Suprapubic skin (tissue), 4 donors: ENCODE measurements around the gene EPN1. TPM values are rescaled to one million over a fixed set of nuclear protein-coding genes. Genes with fewer than 3 reads are reported as not detected.

ENCODE experiments used
- DNase-seq, 2 donors: peaks; one replicate each; pipeline ENCODE4 v3.0.0-alpha.2; 2019; ENCODE audit warnings: low spot score in 2 of 2
- H3K27ac ChIP-seq: fragments of 200-600 bp; sonication (generic); one replicate; pipeline ENCODE4 v1.5.1; 2019
- H3K27me3 ChIP-seq: fragments of 200-600 bp; sonication (generic); one replicate; pipeline ENCODE4 v1.5.1; 2019
- H3K36me3 ChIP-seq: fragments of 200-600 bp; sonication (generic); one replicate; pipeline ENCODE4 v1.5.1; 2019
- H3K4me1 ChIP-seq: fragments of 200-600 bp; sonication (generic); one replicate; pipeline ENCODE4 v1.5.1; 2019
- H3K4me3 ChIP-seq: fragments of 200-600 bp; sonication (generic); one replicate; pipeline ENCODE4 v1.5.1; 2019; ENCODE audit warnings: mild to moderate bottlenecking
- H3K9me3 ChIP-seq: fragments of 200-600 bp; sonication (generic); one replicate; pipeline ENCODE4 v1.5.1; 2019
- CTCF ChIP-seq, 2 donors: fragments of 200-600 bp in 1 of 2; fragments of 450-650 bp in 1 of 2; sonication (generic) in 1 of 2; IDR thresholded peaks; one replicate each; pipeline ENCODE4 v1.5.1; 2016 to 2019; ENCODE audit warnings: antibody characterized with exemption in 2 of 2, mild to moderate bottlenecking in 1 of 2, moderate library complexity in 1 of 2
- EP300 ChIP-seq: sonication (generic); formaldehyde crosslinking; IDR thresholded peaks from one replicate; pipeline ENCODE4 v1.6.1; 2017; ENCODE audit warnings: antibody characterized with exemption
- POLR2A ChIP-seq, 2 donors: fragments of 450-650 bp; IDR thresholded peaks; one replicate each; pipeline ENCODE4 v1.6.1; 2017; ENCODE audit warnings: antibody characterized with exemption in 2 of 2, mild to moderate bottlenecking in 2 of 2, moderate library complexity in 2 of 2
- POLR2AphosphoS5 ChIP-seq, 3 donors: sonication (generic); formaldehyde crosslinking; IDR thresholded peaks; one replicate each; pipeline ENCODE4 v1.6.1; 2017; ENCODE audit warnings: antibody characterized with exemption in 3 of 3
- WGBS: methylation state at CpG from one replicate; pipeline ENCODE4 v1.1.5; 2018; 5-methylcytosine and 5-hydroxymethylcytosine counted together
- total RNA-seq, 4 donors: library from RNA; depleted of rRNA; stranded (reverse); fragments of >200 nt; gene quantifications; one replicate each; pipeline ENCODE4 v1.1.0, GENCODE V29; 2016

EPN1 gene
- total RNA-seq, 4 donors from 2014 or later = 80.1 to 104 (median 82.9) TPM

- Histone ChIP-seq H3K27me3 (no peaks in the 10 kb centered on the region), H3K9me3 (no peaks in the 10 kb centered on the region), H3K4me3 (peak within 1 kb of the TSS; percentile 93), H3K27ac (peak within 1 kb of the TSS; percentile 87), H3K4me1 (peaks cover 84% of the 10 kb centered on the region), H3K36me3 (peaks cover 10% of the 10 kb centered on the region)
- DNase-seq = no peak
- 1% methylated on average over 22 of the region's 89 CpGs for WGBS
- no peak for TF ChIP-seq POLR2AphosphoS5 (IDR thresholded peaks at IDR 0.05)
- no peak for TF ChIP-seq CTCF (IDR thresholded peaks at IDR 0.05)
- no peak for TF ChIP-seq POLR2A (IDR thresholded peaks at IDR 0.05)
- no peak for TF ChIP-seq EP300
Measured at GRCh38 chr19:55640577-55641425, 34.2 kb upstream of the EPN1 start, which contains the start of gene ZNF580. Gene ZNF580, plus strand, starts transcription at chr19:55641002. Its CDS starts 1,507 bp downstream, at chr19:55642509.

- Histone ChIP-seq H3K9me3 (no peaks in the 10 kb centered on the region), H3K36me3 (peaks cover 13% of the 10 kb centered on the region), H3K4me3 (peak overlapping the region; percentile 93), H3K4me1 (peaks cover 76% of the 10 kb centered on the region), H3K27me3 (no peaks in the 10 kb centered on the region), H3K27ac (peak overlapping the region; percentile 87)
- DNase-seq = no peak
- TF ChIP-seq CTCF (IDR thresholded peaks at IDR 0.05) (no peak), POLR2A (IDR thresholded peaks at IDR 0.05) (no peak), POLR2AphosphoS5 (IDR thresholded peaks at IDR 0.05) (no peak), EP300 (no peak)
- 2% methylated on average over 25 of the region's 25 CpGs for WGBS
Measured at GRCh38 chr19:55641426-55642152, 33.4 kb upstream of the EPN1 start.

- no peaks in the 10 kb centered on the region for H3K27me3 ChIP-seq
- 2% methylated on average over 18 of the region's 65 CpGs for WGBS
- H3K4me1 ChIP-seq = peaks cover 71% of the 10 kb centered on the region
- peak overlapping the region; percentile 87 for H3K27ac ChIP-seq
- no peak for TF ChIP-seq POLR2A (IDR thresholded peaks at IDR 0.05)
- TF ChIP-seq POLR2AphosphoS5 (IDR thresholded peaks at IDR 0.05) = no peak
- TF ChIP-seq EP300 = no peak
- TF ChIP-seq CTCF (IDR thresholded peaks at IDR 0.05) = no peak
- H3K4me3 ChIP-seq = peak overlapping the region; percentile 93
- H3K9me3 ChIP-seq = no peaks in the 10 kb centered on the region
- H3K36me3 ChIP-seq = peaks cover 13% of the 10 kb centered on the region
- DNase-seq = no peak
Measured at GRCh38 chr19:55642153-55643002, 32.6 kb upstream of the EPN1 start.

- TF ChIP-seq CTCF (IDR thresholded peaks at IDR 0.05) = no peak
- peak in 1 of 3 donors; percentile 85 for TF ChIP-seq POLR2AphosphoS5 (IDR thresholded peaks at IDR 0.05)
- no peaks in the 10 kb centered on the region for H3K27me3 ChIP-seq
- peaks cover 13% of the 10 kb centered on the region for H3K36me3 ChIP-seq
- H3K9me3 ChIP-seq = no peaks in the 10 kb centered on the region
- peak within 1 kb of the TSS; percentile 93 for H3K4me3 ChIP-seq
- DNase-seq = peak; percentile 90 to 91
- peaks cover 71% of the 10 kb centered on the region for H3K4me1 ChIP-seq
- peak within 1 kb of the TSS; percentile 87 for H3K27ac ChIP-seq
- WGBS = 0% methylated on average over 34 of the region's 56 CpGs
Measured at GRCh38 chr19:55643003-55643886, 31.8 kb upstream of the EPN1 start, which contains the start of gene ZNF581. Gene ZNF581, plus strand, starts transcription at chr19:55643649. Its CDS starts 923 bp downstream, at chr19:55644572.
